Spleen (tissue), 7 donors: ENCODE measurements around the gene ITPK1.

Experiments used
- CTCF ChIP-seq, 11 experiments: fragments of 200-600 bp in 7 of 11; fragments of 450-650 bp in 4 of 11; sonication (generic) in 4 of 11; IDR thresholded peaks in 8 of 11; conservative IDR thresholded peaks in 3 of 11; 1 replicate in 7 of 11; 2 replicates in 4 of 11; pipeline versions ENCODE4 v1.4.0 to v1.8.0; 2016 to 2021; ENCODE audit warnings: antibody characterized with exemption in 11 of 11, inconsistent platforms in 4 of 11, mild to moderate bottlenecking in 1 of 11
- POLR2A ChIP-seq, 3 donors: fragments of 450-650 bp; IDR thresholded peaks; one replicate each; pipeline ENCODE4 v1.5.1; 2017; ENCODE audit warnings: antibody characterized with exemption in 3 of 3, mild to moderate bottlenecking in 1 of 3
- donor health status: DM: no; HTN: no; CAD: no; lungs with moderate emphysema.
- donor health status: DM: no; HTN: no; CAD: no.
- donor health status: DM: no; HTN: no; CAD: no.

GRCh38 chr14:93085911-93086310 is 29.8 kb downstream of the ITPK1 start:
- no peak for TF ChIP-seq CTCF (IDR thresholded peaks at IDR 0.05 in 8 of 11, conservative IDR thresholded peaks at IDR 0.05 in 3 of 11)
- TF ChIP-seq POLR2A (IDR thresholded peaks at IDR 0.05) = no peak
